Measurements from ENCODE around the gene PGP. TPM values are rescaled to one million over a fixed set of nuclear protein-coding genes. Genes with fewer than 3 reads are reported as not detected.

Gene PGP
- total and polyA plus RNA-seq, 10 of the 15 experiments (the other 5 are each of a cell fraction or from before 2014, with no cell fraction given): 0.42 to 28.0 (median 12.1) TPM

DNA sequence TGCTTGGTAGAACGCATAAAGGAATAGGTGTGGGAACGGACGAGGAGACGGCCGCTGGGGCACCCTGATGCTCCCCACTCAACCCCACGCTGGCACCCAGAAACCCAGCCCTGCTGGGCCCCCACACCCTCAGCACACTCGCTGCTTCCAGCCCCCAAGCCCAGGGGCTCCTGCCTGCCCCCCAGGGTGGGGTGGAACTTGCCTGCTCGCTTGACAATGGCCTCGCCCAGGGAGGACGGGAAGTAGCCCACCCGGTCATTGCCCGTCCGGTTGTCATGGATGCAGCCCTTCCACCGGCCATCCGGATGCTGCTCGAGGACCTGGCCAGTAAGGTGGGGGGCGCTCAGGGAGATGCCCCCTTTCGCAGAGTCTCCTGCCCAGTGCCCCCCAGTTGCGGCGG is 28.1 kb downstream of the PGP start:
- WGBS (ENCODE audit: insufficient coverage, insufficient replicate concordance, low lambda C conversion rate, missing lambda C conversion rate): 61% methylated on average over 20 of the region's 20 CpGs
- no peak overlapping the region for H3K4me3 ChIP-seq
- H3K27ac ChIP-seq (ENCODE audit: control insufficient read depth, insufficient read depth): no peak overlapping the region
- H3K27me3 ChIP-seq (replicated peaks in 1 of 2; ENCODE audit: control insufficient read depth in 2 of 2, insufficient read depth in 2 of 2, low read length in 1 of 2): no peaks in the 10 kb centered on the region; a peak in 1 of 4 replicates
- FAIRE-seq (no peak), DNase-seq (ENCODE audit: low read depth, low spot score) (no peak), ATAC-seq (no peak)
- H3K4me1 ChIP-seq (ENCODE audit: control insufficient read depth, insufficient read depth, low read length): no peaks in the 10 kb centered on the region
- in situ Hi-C loops (cut with MboI): no loop called here
- ChIA-PET SMC1A (ENCODE audit: uncharacterized antibody, unreplicated experiment) (no interaction called here), RAD21 (ENCODE audit: unreplicated experiment) (no interaction called here), CTCF (no interaction called here), POLR2A (no interaction called here)
- no peak overlapping the region for H2AFZ ChIP-seq (ENCODE audit: control insufficient read depth, low read depth, low read length)
- intact Hi-C loops (cut with micrococcal nuclease; ENCODE audit: unreplicated experiment): no loop called here
- no peak overlapping the region for H3K9ac ChIP-seq (ENCODE audit: control insufficient read depth, insufficient read depth, low read length)
- BruUV-seq (replicated peaks): no TSS peak
- H3K9me3 ChIP-seq (replicated peaks; ENCODE audit: control insufficient read depth, insufficient read depth, low read length): no peaks in the 10 kb centered on the region
- no peak overlapping the region for H3K4me2 ChIP-seq (ENCODE audit: control insufficient read depth, insufficient read depth)
- H3K36me3 ChIP-seq (ENCODE audit: control insufficient read depth in 2 of 2, insufficient read depth in 2 of 2, low read length in 1 of 2): no peaks in the 10 kb centered on the region
- TF ChIP-seq, protein P1, sequence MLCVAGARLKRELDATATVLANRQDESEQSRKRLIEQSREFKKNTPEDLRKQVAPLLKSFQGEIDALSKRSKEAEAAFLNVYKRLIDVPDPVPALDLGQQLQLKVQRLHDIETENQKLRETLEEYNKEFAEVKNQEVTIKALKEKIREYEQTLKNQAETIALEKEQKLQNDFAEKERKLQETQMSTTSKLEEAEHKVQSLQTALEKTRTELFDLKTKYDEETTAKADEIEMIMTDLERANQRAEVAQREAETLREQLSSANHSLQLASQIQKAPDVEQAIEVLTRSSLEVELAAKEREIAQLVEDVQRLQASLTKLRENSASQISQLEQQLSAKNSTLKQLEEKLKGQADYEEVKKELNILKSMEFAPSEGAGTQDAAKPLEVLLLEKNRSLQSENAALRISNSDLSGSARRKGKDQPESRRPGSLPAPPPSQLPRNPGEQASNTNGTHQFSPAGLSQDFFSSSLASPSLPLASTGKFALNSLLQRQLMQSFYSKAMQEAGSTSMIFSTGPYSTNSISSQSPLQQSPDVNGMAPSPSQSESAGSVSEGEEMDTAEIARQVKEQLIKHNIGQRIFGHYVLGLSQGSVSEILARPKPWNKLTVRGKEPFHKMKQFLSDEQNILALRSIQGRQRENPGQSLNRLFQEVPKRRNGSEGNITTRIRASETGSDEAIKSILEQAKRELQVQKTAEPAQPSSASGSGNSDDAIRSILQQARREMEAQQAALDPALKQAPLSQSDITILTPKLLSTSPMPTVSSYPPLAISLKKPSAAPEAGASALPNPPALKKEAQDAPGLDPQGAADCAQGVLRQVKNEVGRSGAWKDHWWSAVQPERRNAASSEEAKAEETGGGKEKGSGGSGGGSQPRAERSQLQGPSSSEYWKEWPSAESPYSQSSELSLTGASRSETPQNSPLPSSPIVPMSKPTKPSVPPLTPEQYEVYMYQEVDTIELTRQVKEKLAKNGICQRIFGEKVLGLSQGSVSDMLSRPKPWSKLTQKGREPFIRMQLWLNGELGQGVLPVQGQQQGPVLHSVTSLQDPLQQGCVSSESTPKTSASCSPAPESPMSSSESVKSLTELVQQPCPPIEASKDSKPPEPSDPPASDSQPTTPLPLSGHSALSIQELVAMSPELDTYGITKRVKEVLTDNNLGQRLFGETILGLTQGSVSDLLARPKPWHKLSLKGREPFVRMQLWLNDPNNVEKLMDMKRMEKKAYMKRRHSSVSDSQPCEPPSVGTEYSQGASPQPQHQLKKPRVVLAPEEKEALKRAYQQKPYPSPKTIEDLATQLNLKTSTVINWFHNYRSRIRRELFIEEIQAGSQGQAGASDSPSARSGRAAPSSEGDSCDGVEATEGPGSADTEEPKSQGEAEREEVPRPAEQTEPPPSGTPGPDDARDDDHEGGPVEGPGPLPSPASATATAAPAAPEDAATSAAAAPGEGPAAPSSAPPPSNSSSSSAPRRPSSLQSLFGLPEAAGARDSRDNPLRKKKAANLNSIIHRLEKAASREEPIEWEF (IDR thresholded peaks at IDR 0.05; ENCODE audit: insufficient replicate concordance, low read depth, low read length): no peak
- TF ChIP-seq EP300 (IDR thresholded peaks at IDR 0.05; ENCODE audit: borderline replicate concordance in 1 of 2, control insufficient read depth in 1 of 2, low read depth in 2 of 2, low read length in 2 of 2) (no peak), MEF2A (IDR thresholded peaks at IDR 0.05; ENCODE audit: insufficient read depth, low read depth, low read length) (no peak), EZH2 (IDR thresholded peaks at IDR 0.05; ENCODE audit: borderline replicate concordance, control insufficient read depth, low read depth, low read length) (no peak)
- no peaks in the 10 kb centered on the region for H3K79me2 ChIP-seq (ENCODE audit: control insufficient read depth, insufficient read depth, low read length)
- H4K20me1 ChIP-seq (ENCODE audit: control insufficient read depth, insufficient read depth): no peaks in the 10 kb centered on the region
